ENCODE measurements around the gene DCAF6.
A peak's percentile ranks its signal among the peaks of the same experiment; 100 is the strongest.

Gene DCAF6

DNA sequence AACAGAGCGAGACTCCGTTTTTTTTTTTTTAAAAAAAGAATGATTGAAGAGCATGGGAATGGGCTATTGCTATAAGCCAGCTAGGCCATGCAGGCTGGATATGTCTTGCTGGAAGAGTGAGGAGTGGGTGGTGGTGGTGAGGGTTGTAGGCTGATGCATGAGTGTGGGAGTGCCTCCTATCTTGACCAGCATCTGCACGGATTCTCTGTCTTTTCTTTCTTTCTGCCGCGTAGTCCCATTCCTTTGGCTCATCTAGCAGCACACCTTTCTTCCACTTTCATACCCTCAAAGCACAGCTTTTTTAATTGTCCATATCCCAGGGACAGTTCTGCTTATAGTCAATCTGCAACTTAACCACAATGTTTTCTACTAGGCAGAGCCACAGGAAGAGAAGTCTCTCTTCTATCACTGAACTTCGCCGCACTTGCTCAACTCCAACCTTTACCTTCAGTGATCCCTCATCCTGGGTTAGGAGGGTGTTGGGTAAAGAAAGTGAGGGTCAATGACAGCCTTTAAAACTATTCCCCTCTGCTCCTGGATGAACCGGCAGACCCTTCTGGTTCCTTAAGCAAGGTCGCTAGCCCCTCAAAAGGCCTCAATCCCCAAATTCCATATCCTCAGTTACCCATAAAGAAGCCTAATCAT is 37.8 kb upstream of the DCAF6 start:
- Histone ChIP-seq H3K4me1 (ENCODE audit: low read length) (peaks cover 14% of the 10 kb centered on the region), H3K79me2 (ENCODE audit: low read length) (no peaks in the 10 kb centered on the region), H3K36me3 (replicated peaks; ENCODE audit: low read depth, low read length) (no peaks in the 10 kb centered on the region), H3K4me2 (ENCODE audit: low read length) (peak overlapping the region; percentile 48), H3K27me3 (ENCODE audit: low read depth, low read length) (no peaks in the 10 kb centered on the region), H3K27ac (ENCODE audit: low read length) (no peak overlapping the region), H3K9me3 (ENCODE audit: insufficient read depth, low read length) (no peaks in the 10 kb centered on the region), H3K9ac (ENCODE audit: low read length) (no peak overlapping the region), H4K20me1 (ENCODE audit: insufficient read depth, low read length) (no peaks in the 10 kb centered on the region), H3K4me3 (ENCODE audit: low read length) (no peak overlapping the region), H2AFZ (ENCODE audit: low read depth, low read length) (no peak overlapping the region)
- no peak for TF ChIP-seq CTCF (IDR thresholded peaks at IDR 0.05; ENCODE audit: low read depth, low read length)
- TF ChIP-seq EZH2phosphoT487 (IDR thresholded peaks at IDR 0.05; ENCODE audit: low read depth), result no peak

DNA sequence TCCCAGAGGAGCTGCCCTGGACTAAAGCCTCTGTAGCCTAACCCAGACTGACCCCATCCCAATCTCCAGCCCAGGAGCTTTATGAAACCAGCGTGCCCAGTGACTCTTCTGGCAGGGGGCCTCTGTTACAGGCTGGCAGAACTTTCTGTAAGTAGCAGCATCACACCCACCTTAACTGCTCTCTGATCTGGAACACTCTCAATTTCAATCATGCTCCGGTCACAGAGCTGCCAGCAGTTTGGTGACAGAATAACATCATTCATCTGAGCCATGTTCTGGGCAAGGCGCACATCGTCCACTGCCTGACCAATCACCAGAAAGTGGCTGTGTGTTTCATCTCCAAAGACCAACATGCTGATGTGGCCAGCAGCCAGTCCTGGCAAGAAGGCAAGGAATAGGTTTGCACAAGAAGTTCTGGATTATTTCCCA is 37.2 kb upstream of the DCAF6 start:
- Histone ChIP-seq H3K9ac (ENCODE audit: low read length) (no peak overlapping the region), H3K9me3 (ENCODE audit: insufficient read depth, low read length) (no peaks in the 10 kb centered on the region), H3K4me2 (ENCODE audit: low read length) (peak overlapping the region; percentile 48), H3K4me1 (ENCODE audit: low read length) (peaks cover 14% of the 10 kb centered on the region), H3K36me3 (replicated peaks; ENCODE audit: low read depth, low read length) (no peaks in the 10 kb centered on the region), H3K4me3 (ENCODE audit: low read length) (no peak overlapping the region), H2AFZ (ENCODE audit: low read depth, low read length) (no peak overlapping the region), H3K27me3 (ENCODE audit: low read depth, low read length) (no peaks in the 10 kb centered on the region), H3K79me2 (ENCODE audit: low read length) (no peaks in the 10 kb centered on the region), H4K20me1 (ENCODE audit: insufficient read depth, low read length) (no peaks in the 10 kb centered on the region), H3K27ac (ENCODE audit: low read length) (no peak overlapping the region)
- TF ChIP-seq CTCF (IDR thresholded peaks at IDR 0.05; ENCODE audit: low read depth, low read length), result no peak
- TF ChIP-seq EZH2phosphoT487 (IDR thresholded peaks at IDR 0.05; ENCODE audit: low read depth), result no peak

DNA sequence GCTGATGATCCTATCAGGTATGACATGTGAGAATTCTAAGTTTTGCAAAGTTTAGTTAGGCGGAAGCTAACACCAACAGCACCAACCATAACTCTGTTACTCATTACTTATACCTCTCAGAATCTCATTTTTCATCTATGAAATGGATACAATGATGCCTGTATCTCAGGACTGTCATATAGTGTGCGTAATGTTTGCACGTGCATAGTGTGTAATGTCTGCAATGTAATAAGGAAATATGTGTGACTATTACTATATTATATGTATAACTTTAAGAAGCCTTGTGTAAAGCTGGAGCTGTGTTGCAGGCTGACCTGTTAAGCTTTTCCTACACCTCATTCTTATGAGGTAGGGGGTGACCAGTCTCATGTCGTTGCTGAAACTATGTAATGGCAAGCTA is 35.6 kb upstream of the DCAF6 start:
- H3K4me2 ChIP-seq (ENCODE audit: low read length), result no peak overlapping the region
- no peaks in the 10 kb centered on the region for H3K36me3 ChIP-seq (replicated peaks; ENCODE audit: low read depth, low read length)
- H2AFZ ChIP-seq (ENCODE audit: low read depth, low read length), result no peak overlapping the region
- no peaks in the 10 kb centered on the region for H3K9me3 ChIP-seq (ENCODE audit: insufficient read depth, low read length)
- no peak overlapping the region for H3K9ac ChIP-seq (ENCODE audit: low read length)
- H3K4me1 ChIP-seq (ENCODE audit: low read length), result peaks cover 14% of the 10 kb centered on the region
- no peaks in the 10 kb centered on the region for H3K79me2 ChIP-seq (ENCODE audit: low read length)
- no peak overlapping the region for H3K27ac ChIP-seq (ENCODE audit: low read length)
- H3K4me3 ChIP-seq (ENCODE audit: low read length), result no peak overlapping the region
- no peak for TF ChIP-seq EZH2phosphoT487 (IDR thresholded peaks at IDR 0.05; ENCODE audit: low read depth)
- no peak for TF ChIP-seq CTCF (IDR thresholded peaks at IDR 0.05; ENCODE audit: low read depth, low read length)
- H4K20me1 ChIP-seq (ENCODE audit: insufficient read depth, low read length), result no peaks in the 10 kb centered on the region
- no peaks in the 10 kb centered on the region for H3K27me3 ChIP-seq (ENCODE audit: low read depth, low read length)

DNA sequence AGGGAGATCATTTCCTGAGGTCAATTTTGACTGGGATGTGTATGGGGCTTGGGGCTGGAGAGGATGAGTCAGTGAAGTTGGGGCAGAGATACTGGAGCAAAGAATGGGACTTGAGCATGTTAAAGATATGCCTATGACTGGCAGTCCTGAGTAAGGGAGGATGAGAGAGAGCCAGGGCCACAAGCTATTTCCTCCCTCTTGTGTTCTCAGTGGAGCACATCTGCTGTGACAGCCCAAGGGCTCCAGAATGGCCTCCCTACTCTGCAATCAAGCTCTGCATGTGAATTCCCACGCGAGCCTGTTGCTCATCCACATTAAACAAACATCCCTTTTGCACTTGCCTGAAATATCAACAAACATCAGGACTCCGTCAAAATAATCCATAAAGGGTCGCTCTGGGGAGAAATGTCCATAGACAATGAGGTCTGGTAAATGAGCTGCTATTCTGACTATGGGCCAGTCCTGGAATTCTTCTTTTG is 31.8 kb upstream of the DCAF6 start:
- Histone ChIP-seq H2AFZ (ENCODE audit: low read depth, low read length) (no peak overlapping the region), H3K4me1 (ENCODE audit: low read length) (peaks cover 13% of the 10 kb centered on the region), H3K9me3 (ENCODE audit: insufficient read depth, low read length) (no peaks in the 10 kb centered on the region), H3K4me3 (ENCODE audit: low read length) (no peak overlapping the region), H3K79me2 (ENCODE audit: low read length) (no peaks in the 10 kb centered on the region), H3K9ac (ENCODE audit: low read length) (no peak overlapping the region), H3K27me3 (ENCODE audit: low read depth, low read length) (no peaks in the 10 kb centered on the region), H4K20me1 (ENCODE audit: insufficient read depth, low read length) (no peaks in the 10 kb centered on the region), H3K27ac (ENCODE audit: low read length) (no peak overlapping the region), H3K36me3 (replicated peaks; ENCODE audit: low read depth, low read length) (no peaks in the 10 kb centered on the region), H3K4me2 (ENCODE audit: low read length) (no peak overlapping the region)
- TF ChIP-seq CTCF (IDR thresholded peaks at IDR 0.05; ENCODE audit: low read depth, low read length), result no peak
